Activated naive CD8-positive, alpha-beta T cell treated with anti-CD3 and anti-CD28 coated beads, Interleukin-2, amount 10 ng/mL, durations not matched to agents 7 days and 5 days (primary cell): Measurements from ENCODE around the gene ADGRG3. TPM values are rescaled to one million over a fixed set of nuclear protein-coding genes. Genes with fewer than 3 reads are reported as not detected.
"Not testable (repeated sequence)": the region's sequence is repeated elsewhere in the genome, so short reads cannot be mapped to it uniquely, and the experiment has no call there.

Experiments used
- ATAC-seq: fragments of 150-1000 bp; cut with Tn5 transposase; one replicate; pipeline ENCODE4 v1.10.0; 2021; ENCODE audit warnings: low read depth, moderate library complexity
- POLR2A ChIA-PET: fragments of 350-600 bp; sonication (Branson Sonifier 250); formaldehyde crosslinking; loops from one replicate; lab custom pipeline; 2021; ENCODE audit warnings: antibody characterized with exemption; lab: Charles Lee
- DNase-seq: peaks from one replicate; pipeline ENCODE4 v3.0.0; 2021
- H3K27ac Mint-ChIP-seq: one replicate; pipeline ENCODE4 v1.8.0; 2022; ENCODE audit warnings: mild to moderate bottlenecking, mixed read lengths
- H3K27me3 Mint-ChIP-seq: one replicate; pipeline ENCODE4 v1.8.0; 2022; ENCODE audit warnings: mild to moderate bottlenecking, moderate library complexity, mixed read lengths
- H3K36me3 Mint-ChIP-seq: one replicate; pipeline ENCODE4 v1.8.0; 2021; ENCODE audit warnings: mild to moderate bottlenecking, mixed read lengths
- H3K4me1 Mint-ChIP-seq: one replicate; pipeline ENCODE4 v1.8.0; 2021; ENCODE audit warnings: mixed read lengths
- H3K4me3 Mint-ChIP-seq: one replicate; pipeline ENCODE4 v1.8.0; 2022; ENCODE audit warnings: mild to moderate bottlenecking, moderate library complexity, mixed read lengths
- H3K9me3 Mint-ChIP-seq: one replicate; pipeline ENCODE4 v1.8.0; 2021; ENCODE audit warnings: mixed read lengths
- total RNA-seq, 2 experiments: library from RNA; stranded (reverse); gene quantifications; one replicate each; pipeline ENCODE4 v1.2.3, GENCODE V29; 2021

ADGRG3 gene
- total RNA-seq, 2 experiments from 2014 or later: not detected

DNA sequence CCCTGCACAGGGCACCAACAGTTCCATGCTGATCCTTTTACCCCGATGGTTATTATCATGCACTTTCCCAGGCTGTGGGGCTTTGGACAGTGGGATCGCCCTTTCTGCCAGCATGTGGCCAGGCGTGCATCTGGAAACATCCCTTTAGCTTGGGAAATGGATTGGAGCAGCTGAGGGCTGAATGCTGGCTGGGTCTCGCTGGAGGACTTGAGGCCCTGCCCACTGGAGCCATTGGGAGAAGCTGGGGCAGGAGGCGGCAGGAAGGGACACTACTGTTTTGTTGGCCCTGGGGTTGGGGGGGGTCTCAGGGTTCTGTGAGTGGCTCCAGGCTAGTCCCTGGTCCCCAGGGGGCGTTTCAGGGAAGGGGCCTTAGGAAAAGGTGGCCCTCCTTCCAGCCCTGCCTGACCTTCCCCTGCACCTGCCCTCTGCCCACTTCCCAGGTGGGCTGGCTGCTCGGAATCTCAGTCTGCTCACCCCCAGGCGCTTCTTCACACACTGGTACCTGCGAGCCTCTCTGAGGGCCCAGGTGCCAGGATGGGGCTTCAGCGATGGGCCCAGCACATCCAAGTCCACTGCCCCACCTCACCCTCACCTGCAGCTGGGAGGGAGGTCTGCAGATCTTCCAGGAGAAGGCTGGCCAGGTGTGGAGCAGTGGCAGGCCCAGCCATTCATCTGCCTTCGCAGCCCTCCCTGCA lies 1.6 kb upstream of the ADGRG3 start:
- H3K27ac Mint-ChIP-seq: no peak overlapping the region
- no peaks in the 10 kb centered on the region for H3K9me3 Mint-ChIP-seq
- ATAC-seq (no peak), DNase-seq (no peak)
- POLR2A ChIA-PET: no interaction called here
- peaks cover 2% of the 10 kb centered on the region for H3K27me3 Mint-ChIP-seq
- no peak overlapping the region for H3K4me3 Mint-ChIP-seq
- peaks cover 5% of the 10 kb centered on the region for H3K4me1 Mint-ChIP-seq
- H3K36me3 Mint-ChIP-seq: no peaks in the 10 kb centered on the region

DNA sequence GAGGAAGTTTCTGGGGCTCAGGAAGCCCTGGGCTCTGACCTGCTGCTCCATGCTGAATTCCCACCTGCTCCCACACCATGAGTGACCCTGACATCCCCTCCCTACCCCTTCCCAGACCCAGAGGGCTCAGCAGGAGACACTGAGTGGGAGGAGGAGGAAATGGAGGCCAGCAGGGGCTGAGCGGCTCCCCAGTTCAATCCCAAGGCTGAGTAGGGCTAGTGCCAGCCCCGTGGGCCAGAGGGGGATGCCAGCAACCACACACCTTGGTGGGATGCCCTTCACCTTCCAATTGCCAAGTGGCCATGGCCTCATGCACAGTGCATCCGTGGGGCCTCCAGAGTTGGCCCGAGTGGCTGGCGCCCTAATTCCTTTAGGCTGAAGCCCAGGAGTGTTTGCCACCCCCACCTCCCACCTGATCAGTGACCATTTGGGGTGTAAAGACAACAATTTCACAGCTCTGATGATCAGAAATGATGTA lies 1.0 kb upstream of the ADGRG3 start:
- ATAC-seq (no peak), DNase-seq (no peak)
- Mint-ChIP-seq H3K27ac (no peak overlapping the region), H3K9me3 (no peaks in the 10 kb centered on the region), H3K36me3 (no peaks in the 10 kb centered on the region), H3K4me1 (peaks cover 5% of the 10 kb centered on the region), H3K4me3 (no peak overlapping the region), H3K27me3 (peaks cover 7% of the 10 kb centered on the region)
- POLR2A ChIA-PET: no interaction called here

DNA sequence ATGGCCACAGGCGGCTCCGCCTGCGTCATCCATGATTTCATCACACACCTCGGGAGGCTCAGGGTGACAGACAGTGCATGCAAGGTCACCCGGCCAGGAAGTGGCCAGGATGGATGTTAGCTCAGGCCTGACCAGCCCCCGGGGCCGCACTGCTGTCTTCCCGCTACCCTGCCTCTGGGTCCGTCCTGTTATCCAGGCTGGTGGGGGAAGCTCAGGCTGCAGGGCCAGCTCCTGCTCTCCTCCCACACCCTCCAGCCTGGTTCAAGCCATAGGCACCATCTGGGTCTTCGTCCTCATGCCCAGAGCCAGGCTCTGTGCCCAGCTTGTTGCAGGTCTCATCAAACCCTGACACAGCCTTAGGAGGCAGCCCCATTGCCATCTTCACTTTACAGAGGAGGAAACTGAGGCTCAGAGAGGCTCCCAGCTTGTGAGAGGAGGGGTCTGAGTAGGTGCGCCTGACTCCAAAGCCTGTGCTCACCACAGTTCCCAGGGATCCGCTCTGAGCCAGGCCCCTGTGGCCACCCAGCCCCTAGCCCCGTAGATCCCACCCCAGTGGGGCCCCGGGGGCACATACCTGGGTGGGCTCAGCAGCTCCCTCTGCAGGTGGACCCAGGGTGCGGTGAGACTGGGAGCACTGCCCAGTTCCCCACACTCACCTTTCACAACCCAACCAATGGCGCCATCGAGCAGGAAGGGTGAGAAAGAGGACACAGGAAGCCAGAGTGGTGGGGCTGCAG lies 412 bp upstream of the ADGRG3 start:
- POLR2A ChIA-PET: no interaction called here
- Mint-ChIP-seq H3K4me3 (no peak overlapping the region), H3K27me3 (peaks cover 7% of the 10 kb centered on the region), H3K27ac (no peak overlapping the region), H3K9me3 (no peaks in the 10 kb centered on the region), H3K4me1 (peaks cover 5% of the 10 kb centered on the region), H3K36me3 (no peaks in the 10 kb centered on the region)
- no peak for ATAC-seq
- no peak for DNase-seq

DNA sequence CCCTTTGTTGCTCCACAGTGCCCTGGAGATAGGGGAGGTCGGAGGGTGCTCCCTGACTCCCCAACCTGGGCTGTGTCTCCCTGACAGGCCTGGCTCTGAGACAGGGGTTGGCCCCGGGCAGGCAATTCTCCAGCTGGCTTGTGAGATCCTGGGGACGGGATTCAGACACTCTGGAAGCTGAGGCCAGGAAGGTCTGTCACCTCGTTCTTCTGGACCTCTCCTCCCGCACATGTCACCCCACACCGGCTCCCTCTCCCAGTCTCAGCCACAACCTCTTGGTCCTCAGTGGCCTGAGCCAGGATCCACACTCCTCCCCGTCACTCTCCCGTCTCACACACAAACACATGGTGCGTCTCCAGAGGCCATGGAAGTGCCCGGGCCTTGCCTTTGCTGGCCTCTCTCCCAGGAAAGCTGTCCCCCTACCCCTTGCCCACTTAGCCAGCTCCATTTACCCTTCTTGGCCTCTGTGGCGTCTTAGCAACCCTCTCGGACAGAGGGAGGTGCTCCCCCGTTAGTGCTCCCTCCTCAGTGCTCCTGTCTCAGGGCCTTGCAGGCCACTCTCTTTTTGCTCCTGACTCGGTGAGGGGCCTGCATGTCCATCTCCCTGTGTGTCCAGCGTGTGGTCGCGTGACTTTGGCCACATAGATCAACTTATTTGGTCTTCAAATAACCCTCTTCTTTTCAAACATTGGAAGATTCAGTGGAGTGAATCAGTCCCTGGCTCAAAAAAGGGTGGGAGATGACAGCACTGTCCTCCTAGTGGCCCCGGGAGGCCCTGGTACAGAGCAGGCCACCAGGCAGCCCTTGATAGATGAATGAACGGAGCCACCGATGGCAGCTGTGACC lies 747 bp downstream of the ADGRG3 start:
- Mint-ChIP-seq H3K27me3 (peaks cover 14% of the 10 kb centered on the region), H3K4me1 (peaks cover 5% of the 10 kb centered on the region), H3K27ac (no peak overlapping the region), H3K9me3 (no peaks in the 10 kb centered on the region), H3K36me3 (no peaks in the 10 kb centered on the region), H3K4me3 (no peak overlapping the region)
- POLR2A ChIA-PET: no interaction called here
- DNase-seq (no peak), ATAC-seq (no peak)

DNA sequence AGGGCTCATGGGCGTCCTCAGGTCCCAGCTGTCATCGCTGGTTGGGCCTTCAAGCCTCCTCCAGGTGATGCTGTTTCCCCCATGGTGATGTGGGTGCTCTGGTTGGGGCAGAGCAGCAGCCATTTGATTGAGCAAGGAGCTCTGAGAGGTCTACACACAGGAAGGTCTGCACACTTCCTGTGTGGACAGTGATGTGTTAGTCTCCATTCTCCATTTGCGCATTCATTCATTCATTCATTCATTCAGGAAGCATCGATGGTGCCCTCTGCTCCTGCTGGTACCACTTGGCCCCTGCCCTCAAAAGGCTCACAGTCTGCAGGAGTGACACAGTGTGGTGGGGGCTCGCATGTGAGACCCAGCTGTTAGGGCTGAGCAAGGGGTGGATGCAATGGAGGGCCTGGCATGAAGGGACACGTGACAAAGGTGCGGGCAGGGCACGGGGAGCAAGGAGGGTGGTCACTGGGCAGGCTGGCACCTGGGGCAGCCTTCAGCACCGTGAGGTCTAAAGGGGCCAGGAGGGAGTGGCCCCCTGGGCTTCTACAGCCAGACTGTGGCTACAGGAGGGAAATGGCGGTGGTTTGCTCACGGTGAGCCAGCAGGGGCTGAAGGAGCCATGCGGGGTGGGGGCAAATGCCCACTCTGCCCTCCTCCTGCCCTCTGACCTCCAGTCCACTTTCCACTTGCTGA lies 1.5 kb downstream of the ADGRG3 start:
- ATAC-seq (peak; percentile 77), DNase-seq (no peak)
- Mint-ChIP-seq H3K36me3 (no peaks in the 10 kb centered on the region), H3K9me3 (no peaks in the 10 kb centered on the region), H3K27me3 (peaks cover 17% of the 10 kb centered on the region), H3K4me1 (peaks cover 5% of the 10 kb centered on the region), H3K27ac (no peak overlapping the region), H3K4me3 (no peak overlapping the region)
- POLR2A ChIA-PET: interaction anchor here (0.5 kb wide), 1 partner anchor 25 kb away, joined by 3 read pairs; the partner anchor contains the start of gene DRC7

DNA sequence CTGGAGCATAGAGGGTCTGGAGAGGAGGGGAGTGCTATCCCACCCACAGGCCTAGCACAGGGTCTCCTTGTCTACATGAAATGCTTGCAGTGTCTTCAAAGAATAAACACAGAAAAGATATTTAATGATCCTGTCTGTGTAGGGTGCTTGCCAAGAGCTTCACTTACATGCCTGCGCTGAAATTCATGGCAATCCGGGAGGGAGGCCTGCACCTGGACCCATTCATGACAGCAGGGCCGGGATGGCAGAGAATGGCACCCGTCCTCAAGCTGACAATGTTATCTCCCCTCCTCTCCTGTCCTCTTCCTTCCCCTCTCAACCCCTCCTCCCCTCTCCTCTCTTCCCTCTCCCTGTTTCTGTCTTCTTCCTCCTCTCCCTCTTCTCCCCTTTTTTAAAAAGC lies 2.1 kb downstream of the ADGRG3 start:
- no peak overlapping the region for H3K27ac Mint-ChIP-seq
- no peaks in the 10 kb centered on the region for H3K9me3 Mint-ChIP-seq
- DNase-seq (no peak), ATAC-seq (no peak)
- POLR2A ChIA-PET: no interaction called here
- peaks cover 5% of the 10 kb centered on the region for H3K4me1 Mint-ChIP-seq
- H3K36me3 Mint-ChIP-seq: no peaks in the 10 kb centered on the region
- peaks cover 17% of the 10 kb centered on the region for H3K27me3 Mint-ChIP-seq
- no peak overlapping the region for H3K4me3 Mint-ChIP-seq

DNA sequence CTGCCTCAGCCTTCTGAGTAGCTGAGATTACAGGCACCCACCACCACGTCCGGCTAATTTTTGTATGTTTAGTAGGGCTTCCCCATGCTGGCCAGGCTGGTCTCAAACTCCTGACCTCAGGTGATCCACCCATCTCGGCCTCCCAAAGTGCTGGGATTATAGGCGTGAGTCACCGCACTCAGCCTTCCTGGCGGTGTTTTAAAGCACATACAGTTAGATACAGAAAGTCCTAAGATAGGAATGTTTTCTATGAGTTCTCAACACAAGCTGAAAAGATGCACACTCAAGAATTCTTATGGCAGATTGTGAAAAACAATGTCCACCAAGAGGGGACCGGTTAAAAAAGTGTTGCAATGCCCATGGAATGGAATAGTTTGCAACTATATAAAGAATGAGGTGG lies 3.3 kb downstream of the ADGRG3 start:
- H3K4me3 Mint-ChIP-seq, H3K27ac Mint-ChIP-seq, POLR2A ChIA-PET, DNase-seq, H3K36me3 Mint-ChIP-seq, H3K4me1 Mint-ChIP-seq, H3K9me3 Mint-ChIP-seq, ATAC-seq: not testable (repeated sequence)
- peaks cover 21% of the 10 kb centered on the region for H3K27me3 Mint-ChIP-seq

DNA sequence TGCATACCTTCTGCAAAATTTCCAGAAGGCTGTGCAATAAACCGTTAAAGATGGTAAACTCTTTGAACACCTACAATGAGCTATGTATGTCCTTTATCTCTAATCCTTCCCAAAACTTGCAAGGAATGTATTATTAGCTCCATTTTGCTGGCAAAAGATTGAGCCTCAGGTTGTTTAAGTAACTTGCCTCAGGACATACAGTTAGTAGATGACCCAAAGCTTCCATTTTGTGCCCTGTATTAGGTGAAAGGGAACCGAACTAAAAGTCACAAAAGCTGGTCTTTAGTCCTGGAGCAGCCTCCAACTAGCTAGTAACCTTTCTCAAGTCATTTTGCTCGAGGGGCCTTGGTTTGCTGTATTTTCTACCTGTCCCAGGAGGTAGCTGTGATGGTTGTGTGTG lies 4.3 kb downstream of the ADGRG3 start:
- peaks cover 6% of the 10 kb centered on the region for H3K4me1 Mint-ChIP-seq
- no peak overlapping the region for H3K27ac Mint-ChIP-seq
- H3K27me3 Mint-ChIP-seq: peaks cover 21% of the 10 kb centered on the region
- POLR2A ChIA-PET: no interaction called here
- H3K9me3 Mint-ChIP-seq: no peaks in the 10 kb centered on the region
- no peaks in the 10 kb centered on the region for H3K36me3 Mint-ChIP-seq
- ATAC-seq (no peak), DNase-seq (no peak)
- H3K4me3 Mint-ChIP-seq: no peak overlapping the region

DNA sequence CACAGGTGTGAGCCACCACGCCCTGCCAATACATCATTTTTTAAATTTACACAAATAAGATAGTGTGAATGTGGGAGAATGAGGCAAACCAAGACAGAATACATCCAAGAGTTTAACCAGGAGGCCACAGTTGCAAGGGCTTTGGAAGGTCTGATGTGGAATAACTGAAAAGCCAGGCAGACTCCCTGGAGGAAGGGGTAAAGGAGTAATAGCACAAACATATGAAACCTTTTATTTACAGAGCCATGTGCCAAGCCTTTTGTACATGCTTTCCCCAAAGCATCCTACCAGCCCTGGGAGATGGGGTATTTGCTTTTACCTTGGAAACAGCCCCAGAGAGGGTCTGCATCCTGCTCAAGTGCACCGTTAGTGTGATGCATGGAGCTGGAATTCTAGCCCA lies 4.7 kb downstream of the ADGRG3 start:
- Mint-ChIP-seq H3K4me3 (no peak overlapping the region), H3K4me1 (peaks cover 6% of the 10 kb centered on the region), H3K27ac (no peak overlapping the region), H3K9me3 (no peaks in the 10 kb centered on the region), H3K27me3 (peaks cover 21% of the 10 kb centered on the region), H3K36me3 (no peaks in the 10 kb centered on the region)
- ATAC-seq: no peak
- no peak for DNase-seq
- POLR2A ChIA-PET: no interaction called here

DNA sequence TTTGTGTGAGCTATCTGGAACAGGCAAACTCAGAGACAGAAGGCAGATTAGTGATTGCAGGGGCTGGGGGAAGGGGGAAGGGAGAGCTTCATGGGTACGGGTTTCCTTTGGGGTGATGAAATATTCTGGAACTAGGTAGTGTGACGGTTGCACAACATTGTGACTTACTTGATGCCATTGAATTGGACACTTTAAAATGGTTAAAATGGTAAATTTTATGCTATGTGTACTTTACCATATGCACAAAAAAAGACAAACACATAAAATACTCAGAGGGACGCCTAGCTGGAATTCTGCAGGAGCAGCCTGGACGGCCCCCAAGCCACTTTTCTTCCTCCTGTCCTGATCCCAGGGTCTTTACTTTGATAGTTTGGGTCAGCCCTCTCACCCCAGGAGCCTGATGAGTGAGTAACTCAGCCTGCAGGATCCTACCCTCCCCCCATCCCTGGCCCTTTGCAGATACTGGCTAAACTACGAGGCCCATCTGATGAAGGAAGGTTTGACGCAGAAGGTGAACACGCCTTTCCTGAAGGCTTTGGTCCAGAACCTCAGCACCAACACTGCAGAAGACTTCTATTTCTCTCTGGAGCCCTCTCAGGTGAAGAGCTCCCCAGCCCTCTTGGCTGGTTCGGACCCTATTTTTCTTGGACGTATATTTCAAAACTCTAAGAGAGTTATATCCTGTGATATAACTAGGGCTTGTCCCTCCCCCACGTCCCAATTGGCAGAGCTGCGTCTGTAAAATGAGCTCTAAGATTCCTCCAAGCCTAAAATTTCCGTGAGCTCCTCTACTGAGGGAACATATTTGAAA lies 7.8 kb downstream of the ADGRG3 start:
- Mint-ChIP-seq H3K27ac (no peak overlapping the region), H3K27me3 (peaks cover 21% of the 10 kb centered on the region), H3K4me1 (peaks cover 7% of the 10 kb centered on the region), H3K9me3 (no peaks in the 10 kb centered on the region), H3K36me3 (no peaks in the 10 kb centered on the region), H3K4me3 (no peak overlapping the region)
- DNase-seq (no peak), ATAC-seq (no peak)
- POLR2A ChIA-PET: interaction anchor here (1.3 kb wide), 1 partner anchor 14 kb away, joined by 7 read pairs; no protein-coding TSS in a partner anchor

DNA sequence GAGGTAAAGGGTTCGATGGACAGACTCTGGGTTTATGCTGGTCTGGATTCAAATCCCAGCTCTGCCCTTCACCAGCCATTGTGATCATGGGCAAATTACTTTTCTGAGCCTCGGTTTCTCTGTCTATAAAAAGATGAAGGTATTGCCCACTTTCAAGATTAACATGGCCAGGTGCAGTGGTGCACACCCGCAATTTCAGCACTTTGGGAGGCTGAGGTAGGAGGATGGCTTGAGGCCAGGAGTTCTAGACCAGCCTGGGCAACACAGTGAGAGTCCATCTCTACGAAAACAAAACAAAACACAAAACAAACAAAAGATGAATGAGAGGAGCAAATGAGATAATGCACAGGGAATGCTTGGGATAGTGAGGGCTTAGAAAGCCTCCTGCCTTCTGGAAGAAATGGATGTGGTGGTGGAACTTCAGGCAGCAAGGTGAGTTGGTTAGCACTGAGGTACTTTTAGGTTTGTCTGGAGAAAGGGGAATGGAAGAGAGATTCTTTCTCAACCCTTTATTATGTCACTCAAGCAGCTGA lies 8.5 kb downstream of the ADGRG3 start:
- ATAC-seq (no peak), DNase-seq (no peak)
- Mint-ChIP-seq H3K9me3 (no peaks in the 10 kb centered on the region), H3K4me1 (peaks cover 7% of the 10 kb centered on the region), H3K4me3 (no peak overlapping the region), H3K36me3 (no peaks in the 10 kb centered on the region), H3K27ac (no peak overlapping the region), H3K27me3 (peaks cover 18% of the 10 kb centered on the region)
- POLR2A ChIA-PET: interaction anchor here (1.3 kb wide), 1 partner anchor 13 kb away, joined by 7 read pairs; no protein-coding TSS in a partner anchor
